ENCODE results near the gene CLK2.
"Not testable (repeated sequence)": the region's sequence is repeated elsewhere in the genome, so short reads cannot be mapped to it uniquely, and the experiment has no call there.

The CLK2 gene

GRCh38 chr1:155241069-155241679, 32.1 kb downstream of the CLK2 start:
- TF ChIP-seq CTCF (conservative IDR thresholded peaks at IDR 0.05) (no peak), ZFX (IDR thresholded peaks at IDR 0.05) (no peak)
- H3K27ac ChIP-seq, result no peak overlapping the region

GRCh38 chr1:155236451-155236850, 36.9 kb downstream of the CLK2 start:
- H3K27ac ChIP-seq, result no peak overlapping the region
- TF ChIP-seq CTCF (conservative IDR thresholded peaks at IDR 0.05), result no peak
- no peak for TF ChIP-seq ZFX (IDR thresholded peaks at IDR 0.05)

- H3K27ac ChIP-seq, result not testable (repeated sequence)
Measured at GRCh38 chr1:155235375-155235774, 37.9 kb downstream of the CLK2 start.

- H3K27ac ChIP-seq, result not testable (repeated sequence)
Measured at GRCh38 chr1:155233502-155233901, 39.8 kb downstream of the CLK2 start.

GRCh38 chr1:155232001-155232978, 41.0 kb downstream of the CLK2 start:
- H3K27ac ChIP-seq, result not testable (repeated sequence)

GRCh38 chr1:155231302-155231701, 42.0 kb downstream of the CLK2 start:
- not testable (repeated sequence) for H3K27ac ChIP-seq

GRCh38 chr1:155228096-155228427, 45.2 kb downstream of the CLK2 start:
- H3K27ac ChIP-seq, result peak overlapping the region; percentile 80
- no peak for TF ChIP-seq CTCF (conservative IDR thresholded peaks at IDR 0.05)
- no peak for TF ChIP-seq ZFX (IDR thresholded peaks at IDR 0.05)

- no peak for TF ChIP-seq CTCF (conservative IDR thresholded peaks at IDR 0.05)
- TF ChIP-seq ZFX (IDR thresholded peaks at IDR 0.05), result no peak
- peak overlapping the region; percentile 80 for H3K27ac ChIP-seq
Measured at GRCh38 chr1:155227261-155228095, 45.8 kb downstream of the CLK2 start.

GRCh38 chr1:155226910-155227260, 46.4 kb downstream of the CLK2 start:
- peak overlapping the region; percentile 80 for H3K27ac ChIP-seq
- TF ChIP-seq CTCF (conservative IDR thresholded peaks at IDR 0.05) (no peak; the same call in 1 of the 2 replicates), ZFX (IDR thresholded peaks at IDR 0.05) (no peak)

Measured in C4-2B (cell line).